Measurements from ENCODE around the gene LY6G6D.

The LY6G6D gene

GRCh38 chr6:31693535-31693934, 21.6 kb upstream of the LY6G6D start:
- no peaks in the 10 kb centered on the region for H3F3A ChIP-seq (ENCODE audit: insufficient read depth, low read length)
- H3K36me3 ChIP-seq (replicated peaks; ENCODE audit: insufficient read depth, low read length) = no peaks in the 10 kb centered on the region
- H4K20me1 ChIP-seq (ENCODE audit: insufficient read depth, low read length) = no peaks in the 10 kb centered on the region
- no peak overlapping the region for H3K4me3 ChIP-seq (ENCODE audit: low read length)
- H3K9me2 ChIP-seq (replicated peaks; ENCODE audit: insufficient read depth, low read length) = no peaks in the 10 kb centered on the region
- H3K9me3 ChIP-seq (replicated peaks; ENCODE audit: insufficient read depth, low read length) = no peaks in the 10 kb centered on the region
- 0 out of 2 replicates have a peak, but pooled peaks cover 5% of the 10 kb centered on the region for H3K79me2 ChIP-seq (ENCODE audit: low read length)
- no peak overlapping the region for H3K9ac ChIP-seq (ENCODE audit: low read length)
- TF ChIP-seq EZH2 (optimal IDR thresholded peaks at IDR 0.05; ENCODE audit: low read depth, low read length) = no peak
- no peak for TF ChIP-seq CTCF (IDR thresholded peaks at IDR 0.05; ENCODE audit: low read length)
- no peak for TF ChIP-seq EZH2phosphoT487 (IDR thresholded peaks at IDR 0.05; ENCODE audit: low read length)
- no peak overlapping the region for H3K27ac ChIP-seq (ENCODE audit: low read length)
- no peak for DNase-seq
- no peaks in the 10 kb centered on the region for H3K27me3 ChIP-seq (replicated peaks; ENCODE audit: insufficient read depth, low read length)
- no peak overlapping the region for H2AFZ ChIP-seq (ENCODE audit: low read length)
- no peak overlapping the region for H3K4me2 ChIP-seq (ENCODE audit: low read depth, low read length)
- no peaks in the 10 kb centered on the region for H3K4me1 ChIP-seq (ENCODE audit: low read length)

DNA sequence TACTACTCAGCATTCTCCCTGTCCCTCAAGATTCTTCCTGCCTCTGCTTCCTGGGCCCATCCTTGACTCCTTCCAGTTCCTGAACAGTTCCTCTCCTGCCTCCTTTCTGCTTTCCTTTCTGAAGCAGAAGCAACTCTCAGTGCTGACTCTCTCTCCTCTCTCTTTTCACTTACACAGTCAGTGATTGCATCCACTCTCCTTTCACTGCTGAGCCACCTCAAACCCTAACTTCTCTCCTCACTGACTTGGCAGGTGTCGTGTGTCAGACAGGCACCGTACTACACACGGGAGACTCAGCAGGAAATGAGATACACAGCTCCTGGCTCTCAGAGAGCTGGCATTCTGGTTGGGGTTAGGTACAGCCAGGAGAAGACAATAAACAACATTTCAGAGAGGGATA, 17.6 kb upstream of the LY6G6D start:
- no peaks in the 10 kb centered on the region for H3K9me2 ChIP-seq (replicated peaks; ENCODE audit: insufficient read depth, low read length)
- H4K20me1 ChIP-seq (ENCODE audit: insufficient read depth, low read length) = no peaks in the 10 kb centered on the region
- H3K79me2 ChIP-seq (ENCODE audit: low read length) = peaks cover 33% of the 10 kb centered on the region
- H3F3A ChIP-seq (ENCODE audit: insufficient read depth, low read length) = peaks cover 2% of the 10 kb centered on the region; the same call in 1 of the 2 replicates
- DNase-seq = no peak
- H3K4me1 ChIP-seq (ENCODE audit: low read length) = 0 out of 2 replicates have a peak, but pooled peaks cover 6% of the 10 kb centered on the region
- H3K4me3 ChIP-seq (ENCODE audit: low read length) = no peak overlapping the region
- H3K9ac ChIP-seq (ENCODE audit: low read length) = no peak overlapping the region
- no peak overlapping the region for H3K27ac ChIP-seq (ENCODE audit: low read length)
- no peaks in the 10 kb centered on the region for H3K27me3 ChIP-seq (replicated peaks; ENCODE audit: insufficient read depth, low read length)
- H3K36me3 ChIP-seq (replicated peaks; ENCODE audit: insufficient read depth, low read length) = no peaks in the 10 kb centered on the region
- H3K9me3 ChIP-seq (replicated peaks; ENCODE audit: insufficient read depth, low read length) = no peaks in the 10 kb centered on the region
- no peak overlapping the region for H3K4me2 ChIP-seq (ENCODE audit: low read depth, low read length)
- no peak overlapping the region for H2AFZ ChIP-seq (ENCODE audit: low read length)
- TF ChIP-seq CTCF (IDR thresholded peaks at IDR 0.05; ENCODE audit: low read length) (no peak), EZH2 (optimal IDR thresholded peaks at IDR 0.05; ENCODE audit: low read depth, low read length) (no peak), EZH2phosphoT487 (IDR thresholded peaks at IDR 0.05; ENCODE audit: low read length) (no peak)

GRCh38 chr6:31700740-31701401, 14.3 kb upstream of the LY6G6D start:
- no peak for DNase-seq
- Histone ChIP-seq H3K9me2 (replicated peaks; ENCODE audit: insufficient read depth, low read length) (no peaks in the 10 kb centered on the region), H3K9ac (ENCODE audit: low read length) (no peak overlapping the region), H3K27me3 (replicated peaks; ENCODE audit: insufficient read depth, low read length) (no peaks in the 10 kb centered on the region; the same call in 1 of the 2 replicates), H3K79me2 (ENCODE audit: low read length) (peaks cover 36% of the 10 kb centered on the region), H4K20me1 (ENCODE audit: insufficient read depth, low read length) (no peaks in the 10 kb centered on the region), H3K4me3 (ENCODE audit: low read length) (no peak overlapping the region), H3K9me3 (replicated peaks; ENCODE audit: insufficient read depth, low read length) (no peaks in the 10 kb centered on the region), H3K4me1 (ENCODE audit: low read length) (0 out of 2 replicates have a peak, but pooled peaks cover 6% of the 10 kb centered on the region), H3F3A (ENCODE audit: insufficient read depth, low read length) (peaks cover 7% of the 10 kb centered on the region; the same call in 1 of the 2 replicates), H2AFZ (ENCODE audit: low read length) (no peak overlapping the region), H3K27ac (ENCODE audit: low read length) (no peak overlapping the region), H3K4me2 (ENCODE audit: low read depth, low read length) (no peak overlapping the region; the same call in 1 of the 2 replicates), H3K36me3 (replicated peaks; ENCODE audit: insufficient read depth, low read length) (no peaks in the 10 kb centered on the region)
- TF ChIP-seq EZH2 (optimal IDR thresholded peaks at IDR 0.05; ENCODE audit: low read depth, low read length) = no peak
- no peak for TF ChIP-seq CTCF (IDR thresholded peaks at IDR 0.05; ENCODE audit: low read length)
- no peak for TF ChIP-seq EZH2phosphoT487 (IDR thresholded peaks at IDR 0.05; ENCODE audit: low read length)
